Measurements from ENCODE around the gene CTDSPL. TPM values are rescaled to one million over a fixed set of nuclear protein-coding genes. Genes with fewer than 3 reads are reported as not detected.

CTDSPL gene
- total and polyA plus RNA-seq, 2 of the 8 experiments (the other 6 are each of a cell fraction or from before 2014, with no cell fraction given): 20.3 to 42.2 TPM

- no peak for FAIRE-seq
- no peak overlapping the region for H4K5ac ChIP-seq (ENCODE audit: insufficient read length, low read depth, low read length)
- no peak overlapping the region for H3K18ac ChIP-seq (ENCODE audit: extremely low read depth, low read length)
- no peak overlapping the region for H2BK120ac ChIP-seq (replicated peaks; ENCODE audit: low read depth, low read length)
- peak overlapping the region in 1 of 2 experiments; percentile 69; a peak in 1 of 4 replicates for H3K4me2 ChIP-seq (ENCODE audit: insufficient read depth in 1 of 2, low read depth in 2 of 2, low read length in 2 of 2)
- H3K14ac ChIP-seq (ENCODE audit: insufficient read length): no peak overlapping the region
- no peak overlapping the region for H2BK20ac ChIP-seq (ENCODE audit: low read length)
- H3K23me2 ChIP-seq (ENCODE audit: low read depth, low read length): peaks cover 18% of the 10 kb centered on the region; the same call in 1 of the 2 replicates
- peaks cover 27 to 58% (median 52%) of the 10 kb centered on the region in 4 experiments for H3K27me3 ChIP-seq (replicated peaks in 1 of 4; ENCODE audit: control insufficient read depth in 3 of 4, extremely low read depth in 1 of 4, insufficient read depth in 3 of 4, low read length in 3 of 4)
- TF ChIP-seq POU5F1 (IDR thresholded peaks at IDR 0.05; ENCODE audit: low read depth, low read length): no peak
- TF ChIP-seq EZH2 (IDR thresholded peaks at IDR 0.05; ENCODE audit: low read depth, low read length, severe bottlenecking): peak; percentile 21
- 0 out of 2 replicates have a peak overlapping the region, but pooled peaks have one; percentile 5 for H2BK15ac ChIP-seq (ENCODE audit: low read length)
- no peak overlapping the region for H3K27ac ChIP-seq (ENCODE audit: low read depth, low read length)
- H4K8ac ChIP-seq (ENCODE audit: extremely low read depth, insufficient read depth, low read length): no peak overlapping the region
- DNase-seq (ENCODE audit: low read depth in 1 of 2, low spot score in 2 of 2): no peak
- WGBS, 2 experiments (ENCODE audit: extremely low coverage in 1 of 2, insufficient coverage in 1 of 2, insufficient read length in 1 of 2, insufficient replicate concordance in 2 of 2, low coverage in 1 of 2, low lambda C conversion rate in 2 of 2, missing lambda C conversion rate in 1 of 2): 84% methylated on average over 6 of the region's 6 CpGs; no CpG with 5 or more reads in 1 of the 2 experiments
- no peaks in the 10 kb centered on the region for H3K36me3 ChIP-seq (ENCODE audit: control insufficient read depth in 2 of 4, insufficient read depth in 4 of 4, low read length in 3 of 4)
- H4K91ac ChIP-seq (replicated peaks; ENCODE audit: insufficient read length, low read length): no peak overlapping the region
- no peak overlapping the region for H3K23ac ChIP-seq (ENCODE audit: insufficient read length)
- no peak overlapping the region for H3K56ac ChIP-seq (replicated peaks; ENCODE audit: insufficient read length, low read depth, low read length)
- no peaks in the 10 kb centered on the region for H3K9me3 ChIP-seq (ENCODE audit: insufficient read depth in 2 of 2, low read depth in 1 of 2, low read length in 1 of 2)
- H2AK5ac ChIP-seq (ENCODE audit: low read depth, low read length): no peak overlapping the region
- ChIA-PET CTCF (ENCODE audit: partially characterized antibody) (interaction anchor here (0.9 to 1.8 kb wide), 7 partner anchors 14 to 131 kb away, joined by 3 to 6 read pairs (median 3); no protein-coding TSS in a partner anchor), POLR2A (ENCODE audit: partially characterized antibody) (interaction anchor here (1.9 kb wide), 1 partner anchor 11 kb away, joined by 9 read pairs; the partner anchor contains the start of gene DLEC1)
- no peak overlapping the region for H3K9ac ChIP-seq (replicated peaks in 1 of 4; ENCODE audit: extremely low read depth in 1 of 4, low read depth in 3 of 4, low read length in 3 of 4)
- no peak overlapping the region for H3K4ac ChIP-seq (replicated peaks; ENCODE audit: insufficient read length, low read depth, low read length)
- no peak overlapping the region for H2BK5ac ChIP-seq (ENCODE audit: low read depth, low read length)
- H3K4me3 ChIP-seq (ENCODE audit: extremely low read depth in 1 of 4, insufficient read depth in 2 of 4, low read depth in 3 of 4, low read length in 4 of 4): peak overlapping the region in 1 of 4 experiments; percentile 88; a peak in 1 of 8 replicates
- no peak overlapping the region for H2AFZ ChIP-seq (ENCODE audit: low read length)
- H3K79me2 ChIP-seq (ENCODE audit: control insufficient read depth in 1 of 2, insufficient read depth in 2 of 2, low read length in 2 of 2): no peaks in the 10 kb centered on the region
- 0 out of 2 replicates have a peak overlapping the region, but pooled peaks have one; percentile 17 for H2BK12ac ChIP-seq (ENCODE audit: low read depth, low read length)
- no peaks in the 10 kb centered on the region for H3K79me1 ChIP-seq (ENCODE audit: low read depth, low read length)
- peaks cover 0 to 9% (median 6%) of the 10 kb centered on the region in 4 experiments; a peak in 6 of 7 replicates for H3K4me1 ChIP-seq (replicated peaks in 1 of 4; ENCODE audit: control insufficient read depth in 3 of 4, insufficient read depth in 4 of 4, low read length in 3 of 4)
- H4K20me1 ChIP-seq (replicated peaks in 1 of 2; ENCODE audit: control insufficient read depth in 1 of 2, insufficient read depth in 2 of 2, low read length in 2 of 2): peaks cover 12 to 17% of the 10 kb centered on the region in 2 experiments
These were observed 166.1 kb downstream of the CTDSPL start for GRCh38 chr3:38027466-38028465.
